Heart right ventricle (tissue), 16 donors: Measurements from ENCODE around the gene RASL10B. TPM values are rescaled to one million over a fixed set of nuclear protein-coding genes. Genes with fewer than 3 reads are reported as not detected.

Experiments
- ATAC-seq, 8 donors: fragments of 200-7000 bp; cut with Tn5 transposase; one replicate each; pipeline ENCODE4 v1.9.1; 2020; ENCODE audit warnings: mild to moderate bottlenecking in 8 of 8, moderate library complexity in 8 of 8, moderate number of reproducible peaks in 1 of 8
- DNase-seq, 2 donors: peaks; one replicate each; pipeline ENCODE4 v3.0.0-alpha.2; 2020
- H3K27ac ChIP-seq, 10 donors: fragments of 200-600 bp; sonication (generic) in 2 of 10; one replicate each; pipeline versions ENCODE4 v1.5.0 to v1.8.0; 2020 to 2022; ENCODE audit warnings: mild to moderate bottlenecking in 3 of 10
- H3K27me3 ChIP-seq, 7 donors: fragments of 200-600 bp; one replicate each; pipeline ENCODE4 v1.8.0; 2021 to 2022; ENCODE audit warnings: mild to moderate bottlenecking in 2 of 7
- H3K36me3 ChIP-seq, 9 donors: fragments of 200-600 bp; sonication (generic) in 1 of 9; one replicate each; pipeline versions ENCODE4 v1.5.0 to v1.8.0; 2020 to 2022; ENCODE audit warnings: mild to moderate bottlenecking in 2 of 9
- H3K4me1 ChIP-seq, 9 donors: fragments of 200-600 bp; sonication (generic) in 1 of 9; one replicate each; pipeline versions ENCODE4 v1.5.0 to v1.8.0; 2020 to 2022; ENCODE audit warnings: mild to moderate bottlenecking in 4 of 9
- H3K4me3 ChIP-seq, 10 donors: fragments of 200-600 bp; sonication (generic) in 2 of 10; one replicate each; pipeline versions ENCODE4 v1.5.0 to v1.8.0; 2020 to 2022; ENCODE audit warnings: mild to moderate bottlenecking in 7 of 10, moderate library complexity in 2 of 10
- H3K9me3 ChIP-seq, 11 donors: fragments of 200-600 bp in 10 of 11; sonication (generic) in 2 of 11; one replicate each; pipeline versions ENCODE4 v1.5.0 to v1.8.0; 2013 to 2022; ENCODE audit warnings: mild to moderate bottlenecking in 2 of 11, control low read depth in 1 of 11, moderate library complexity in 1 of 11
- CTCF ChIP-seq, 9 donors: fragments of 200-600 bp; sonication (generic) in 2 of 9; IDR thresholded peaks; one replicate each; pipeline versions ENCODE4 v1.5.0 to v1.8.0; 2021 to 2022; ENCODE audit warnings: antibody characterized with exemption in 9 of 9, mild to moderate bottlenecking in 5 of 9, moderate library complexity in 1 of 9
- WGBS, 2 donors: extraction: QIAGEN DNeasy Blood & Tissue Kit; methylation state at CpG; one replicate each; pipeline ENCODE4 v1.1.7; 2013; ENCODE audit warnings: inconsistent platforms in 1 of 2; 5-methylcytosine and 5-hydroxymethylcytosine counted together
- intact Hi-C, 10 donors: fragments of 100-400 bp; cut with DNase I; formaldehyde crosslinking; loops; one replicate each; pipeline versions ENCODE4 v1.11.1 to v1.14.2; 2022
- polyA plus RNA-seq, 2 donors: library from polyadenylated mRNA; stranded (reverse); fragments of 200-250 nt; gene quantifications; one replicate each; pipeline ENCODE4 v1.2.3, GENCODE V29; 2013
- total RNA-seq, 10 donors: library from RNA; stranded (reverse); fragmentation: NEBNext Ultra II Directional in 3 of 10; extraction: Animal tissue kit (Norgen Biotek cat#: 25700) in 3 of 10; gene quantifications; one replicate each; pipeline versions ENCODE4 v1.2.1 to v1.2.4, GENCODE V29; 2021 to 2023
- donor health status: Arrhythmogenic right ventricular cardiomyopathy.
- donor health status: ischemic (EF 13 %, LVEDD 7.1; RV severe dilation, severe dysfunction).
- donor health status: healthy with polysubstance abuse.
- donor health status: DM: no; HTN: yes; CAD: no.
- donor health status: DM: no; HTN: no; CAD: no.
- donor health status: ischemic (EF 25% LVEDD 6.9; RV normal size, moderate dysfunction).
- donor health status: ischemic (EF 25% LVEDD 5.7; RV mildly dilated, moderate dysfunction).
- donor health status: healthy.
- donor health status: DM: yes; HTN: yes; CAD: no.
- donor health status: Ischemic cardiomyopathy.
- donor health status: ischemic (EF 35%, LVEDD 5.7; RV mildly dilated, moderate dysfunction).
- donor health status: nonischemic (EF 11% LVEDD 7.7; RV severe dilation, severe dysfunction).
- donor health status: DM: yes; HTN: yes; CAD: no.
- donor health status: PGD.
- donor health status: ischemic (EF 29% LVEDD 5.4; RV normal size, mild dysfunction).
- donor health status: nonischemic (EF 23%, LVEDD 6.1; RV moderate dilation, normal function).

The RASL10B gene
- total and polyA plus RNA-seq, 12 donors: 3.9 to 26.2 (median 10.9) TPM

GRCh38 chr17:35791681-35792350 is 60.4 kb downstream of the RASL10B start:
- Histone ChIP-seq H3K36me3 (no peaks in the 10 kb centered on the region), H3K4me1 (peaks cover 0 to 31% (median 13%) of the 10 kb centered on the region in 9 donors), H3K27me3 (peaks cover 0 to 44% (median 14%) of the 10 kb centered on the region in 7 donors), H3K4me3 (no peak overlapping the region), H3K27ac (no peak overlapping the region), H3K9me3 (peaks cover 0 to 10% (median 0%) of the 10 kb centered on the region in 11 donors)
- WGBS, 2 donors: 63 to 66% methylated on average over 9 of the region's 9 CpGs
- DNase-seq (no peak), ATAC-seq (no peak)
- intact Hi-C loops: no loop called here
- no peak for TF ChIP-seq CTCF (IDR thresholded peaks at IDR 0.05)

Other genes with a start within 250 kb of the RASL10B start
- gene SLFN12L, start 194.0 kb upstream of the RASL10B start, total RNA-seq: 1 to 10 TPM in 3 of 10 donors, under 1 TPM in 7; 0.20 to 4.5 (median 0.69) TPM
- gene SLFN12L, start 194.0 kb upstream of the RASL10B start, polyA plus RNA-seq: under 1 TPM; 0.06 to 0.73 TPM
- gene SLFN14, start 170.8 kb upstream of the RASL10B start, total RNA-seq: under 1 TPM in 1 of 10 donors, not detected in 9; 0.09 TPM
- gene SLFN14, start 170.8 kb upstream of the RASL10B start, polyA plus RNA-seq: not detected
- gene PEX12, start 153.1 kb upstream of the RASL10B start, total RNA-seq: 10 to 100 TPM in 2 of 10 donors, 1 to 10 TPM in 8; 6.6 to 11.2 (median 9.0) TPM
- gene PEX12, start 153.1 kb upstream of the RASL10B start, polyA plus RNA-seq: 1 to 10 TPM; 2.6 to 3.6 TPM
- 100 to 1,000 TPM; 107 to 173 (median 130) TPM for gene AP2B1, start 144.3 kb upstream of the RASL10B start, total RNA-seq
- gene AP2B1, start 144.3 kb upstream of the RASL10B start, polyA plus RNA-seq: 10 to 100 TPM; 20.0 to 38.8 TPM
- gene GAS2L2, start 21.6 kb downstream of the RASL10B start, total RNA-seq: under 1 TPM in 6 of 10 donors, not detected in 4; 0.09 to 0.89 (median 0.14) TPM
- gene GAS2L2, start 21.6 kb downstream of the RASL10B start, polyA plus RNA-seq: under 1 TPM; 0.03 to 0.15 TPM
- not detected for gene C17orf50, start 29.2 kb downstream of the RASL10B start, total RNA-seq
- gene C17orf50, start 29.2 kb downstream of the RASL10B start, polyA plus RNA-seq: not detected
- gene MMP28, start 64.0 kb downstream of the RASL10B start, total RNA-seq: 1 to 10 TPM; 1.4 to 3.4 (median 1.9) TPM
- 1 to 10 TPM; 5.4 to 7.4 TPM for gene MMP28, start 64.0 kb downstream of the RASL10B start, polyA plus RNA-seq
- gene TAF15, start 77.8 kb downstream of the RASL10B start, total RNA-seq: 100 to 1,000 TPM; 102 to 158 (median 135) TPM
- gene TAF15, start 77.8 kb downstream of the RASL10B start, polyA plus RNA-seq: 10 to 100 TPM; 56.1 to 72.2 TPM
- not detected for gene HEATR9, start 137.3 kb downstream of the RASL10B start, total RNA-seq
- gene HEATR9, start 137.3 kb downstream of the RASL10B start, polyA plus RNA-seq: not detected
- 10 to 100 TPM in 1 of 10 donors, 1 to 10 TPM in 6, under 1 TPM in 3; 0.47 to 29.8 (median 1.3) TPM for gene CCL5, start 148.7 kb downstream of the RASL10B start, total RNA-seq
- 1 to 10 TPM; 1.5 to 1.8 TPM for gene CCL5, start 148.7 kb downstream of the RASL10B start, polyA plus RNA-seq
- gene RDM1, start 199.1 kb downstream of the RASL10B start, total RNA-seq: 1 to 10 TPM in 1 of 10 donors, under 1 TPM in 1, not detected in 8; 0.46 to 1.3 TPM
- gene RDM1, start 199.1 kb downstream of the RASL10B start, polyA plus RNA-seq: not detected
- gene LYZL6, start 212.1 kb downstream of the RASL10B start, total RNA-seq: not detected
- gene LYZL6, start 212.1 kb downstream of the RASL10B start, polyA plus RNA-seq: not detected
- not detected for gene CCL16, start 249.9 kb downstream of the RASL10B start, total RNA-seq
- gene CCL16, start 249.9 kb downstream of the RASL10B start, polyA plus RNA-seq: under 1 TPM; 0.03 to 0.88 TPM